ENCODE measurements around the gene DACT3. TPM values are rescaled to one million over a fixed set of nuclear protein-coding genes. Genes with fewer than 3 reads are reported as not detected.

DACT3 gene
- total and polyA plus RNA-seq, 2 of the 13 experiments (the other 11 are each of a cell fraction or from before 2014, with no cell fraction given) = 0.04 TPM; not detected in 1

GRCh38 chr19:46661735-46662592 is 982 bp upstream of the DACT3 start:
- H3K79me2 ChIP-seq (ENCODE audit: insufficient read depth, low read length) = no peaks in the 10 kb centered on the region
- no peak overlapping the region for H3K9ac ChIP-seq (ENCODE audit: insufficient read depth, low read depth, low read length)
- no peak overlapping the region for H3K27ac ChIP-seq (ENCODE audit: extremely low read length, insufficient read depth, low read length)
- peak; percentile 71 for DNase-seq (ENCODE audit: low spot score)
- BruUV-seq (replicated peaks) = no TSS peak
- intact Hi-C loops (cut with micrococcal nuclease; ENCODE audit: unreplicated experiment) (loop anchor here (1.0 kb wide), 1 partner anchor 48 kb away; no protein-coding TSS in a partner anchor), in situ Hi-C loops (cut with HindIII; ENCODE audit: extremely low pct_ligation_motif_present, low pct_unique_long_range_greater_than_20kb) (loop anchor here (10.0 kb wide), 1 partner anchor 47 kb away; no protein-coding TSS in a partner anchor)
- no peak overlapping the region for H2AFZ ChIP-seq (ENCODE audit: low read length)
- H3K36me3 ChIP-seq (replicated peaks in 1 of 2; ENCODE audit: control insufficient read depth in 1 of 2, insufficient read depth in 2 of 2, low read length in 2 of 2) = no peaks in the 10 kb centered on the region
- H3K4me1 ChIP-seq (ENCODE audit: insufficient read depth, low read length) = peaks cover 42% of the 10 kb centered on the region
- peaks cover 5% of the 10 kb centered on the region; the same call in 1 of the 2 replicates for H4K20me1 ChIP-seq (ENCODE audit: insufficient read depth, low read length)
- peak overlapping the region; percentile 86 for H3K4me2 ChIP-seq (ENCODE audit: low read depth, low read length)
- ATAC-seq = peak; percentile 78
- POLR2A ChIA-PET = interaction anchor here (1.0 to 2.1 kb wide), 9 partner anchors 17 to 667 kb away, joined by 3 to 16 read pairs (median 6); partner anchors contain the start of genes CALM3 and CCDC61
- peak; percentile 72 for FAIRE-seq
- H3K9me3 ChIP-seq (ENCODE audit: low read length) = no peaks in the 10 kb centered on the region
- H3K4me3 ChIP-seq (replicated peaks in 1 of 3; ENCODE audit: insufficient read depth in 1 of 3, low read depth in 2 of 3, low read length in 3 of 3) = peak overlapping the region; percentile 17 to 64 (median 54); a peak in 4 of 6 replicates
- CTCF ChIA-PET (ENCODE audit: low intra/inter-chr PET ratio, low total read pairs) = interaction anchor here (1.5 to 2.2 kb wide), 4 partner anchors 37 to 132 kb away, joined by 4 to 34 read pairs (median 18); partner anchors contain the start of gene PTGIR
- WGBS (ENCODE audit: low lambda C conversion rate) = 10% methylated on average over 19 of the region's 19 CpGs
- peaks cover 4 to 23% of the 10 kb centered on the region in 2 experiments; a peak in 3 of 5 replicates for H3K27me3 ChIP-seq (ENCODE audit: control insufficient read depth in 1 of 2, insufficient read depth in 2 of 2, low read length in 2 of 2)
- TF ChIP-seq ARID5B (CRISPR knock-in tag; IDR thresholded peaks at IDR 0.05) = 0 out of 2 replicates have a peak, but pooled peaks have one; percentile 13
- TF ChIP-seq MIXL1 (CRISPR knock-in tag; IDR thresholded peaks at IDR 0.05) = 0 out of 2 replicates have a peak, but pooled peaks have one; percentile 4
- no peak for TF ChIP-seq ESRRA (CRISPR knock-in tag; IDR thresholded peaks at IDR 0.05; ENCODE audit: low read depth)
- no peak for TF ChIP-seq ZNF749 (CRISPR knock-in tag; IDR thresholded peaks at IDR 0.05; ENCODE audit: borderline replicate concordance)
- peak; percentile 81 for TF ChIP-seq ZNF263 (CRISPR knock-in tag; IDR thresholded peaks at IDR 0.05)
- TF ChIP-seq SMC3 (IDR thresholded peaks at IDR 0.05; ENCODE audit: low read length) = peak; percentile 90
- no peak for TF ChIP-seq RFX3 (CRISPR knock-in tag; IDR thresholded peaks at IDR 0.05)
- peak; percentile 24; the same call in 1 of the 2 replicates for TF ChIP-seq MEIS2 (CRISPR knock-in tag; IDR thresholded peaks at IDR 0.05)
- TF ChIP-seq HMGXB3 (CRISPR knock-in tag; IDR thresholded peaks at IDR 0.05; ENCODE audit: borderline replicate concordance) = no peak
- no peak for TF ChIP-seq SNAPC2 (CRISPR knock-in tag; IDR thresholded peaks at IDR 0.05)
- no peak for TF ChIP-seq PPARG (CRISPR knock-in tag; conservative IDR thresholded peaks at IDR 0.05)
- TF ChIP-seq, protein P1, sequence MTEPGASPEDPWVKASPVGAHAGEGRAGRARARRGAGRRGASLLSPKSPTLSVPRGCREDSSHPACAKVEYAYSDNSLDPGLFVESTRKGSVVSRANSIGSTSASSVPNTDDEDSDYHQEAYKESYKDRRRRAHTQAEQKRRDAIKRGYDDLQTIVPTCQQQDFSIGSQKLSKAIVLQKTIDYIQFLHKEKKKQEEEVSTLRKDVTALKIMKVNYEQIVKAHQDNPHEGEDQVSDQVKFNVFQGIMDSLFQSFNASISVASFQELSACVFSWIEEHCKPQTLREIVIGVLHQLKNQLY (CRISPR knock-in tag; IDR thresholded peaks at IDR 0.05) = no peak
- TF ChIP-seq ZNF652 (CRISPR knock-in tag; IDR thresholded peaks at IDR 0.05; ENCODE audit: borderline replicate concordance, low read depth) = no peak
- peak; percentile 82; the same call in 1 of the 2 replicates for TF ChIP-seq ZNF768 (CRISPR knock-in tag; IDR thresholded peaks at IDR 0.05)
- TF ChIP-seq NR2C2 (CRISPR knock-in tag; IDR thresholded peaks at IDR 0.05; ENCODE audit: borderline replicate concordance) = no peak

All from HepG2 (cell line).